OCI-M2 (cell line): Measurements from ENCODE around the gene LRRC45.

ENCODE experiments used
- DNase-seq: peaks from one replicate; lab custom pipeline; 2025; ENCODE audit not compliant: unreplicated experiment; lab: John Stamatoyannopoulos, UW

LRRC45 gene

GRCh38 chr17:82018989-82019689 is 4.0 kb upstream of the LRRC45 start:
- DNase-seq, result no peak

- no peak for DNase-seq
Measured at GRCh38 chr17:82019690-82020571, 3.2 kb upstream of the LRRC45 start.

GRCh38 chr17:82020572-82021106 is 2.5 kb upstream of the LRRC45 start:
- DNase-seq, result no peak

GRCh38 chr17:82021107-82021899 is 1.8 kb upstream of the LRRC45 start:
- no peak for DNase-seq

GRCh38 chr17:82021900-82022309 is 1.2 kb upstream of the LRRC45 start:
- no peak for DNase-seq

GRCh38 chr17:82022310-82022980 is 660 bp upstream of the LRRC45 start, which contains the start of gene CENPX:
TSS of gene CENPX (minus strand) at chr17:82022878. CDS start at chr17:82022861, 17 bp downstream.
- DNase-seq, result no peak

GRCh38 chr17:82023447-82024241 is 539 bp downstream of the LRRC45 start:
- DNase-seq, result no peak

- no peak for DNase-seq
Measured at GRCh38 chr17:82024859-82025258, 1.8 kb downstream of the LRRC45 start.

- DNase-seq, result no peak
Measured at GRCh38 chr17:82025401-82026107, 2.4 kb downstream of the LRRC45 start.

GRCh38 chr17:82028246-82028645 is 5.1 kb downstream of the LRRC45 start:
- DNase-seq, result no peak

- no peak for DNase-seq
Measured at GRCh38 chr17:82028966-82029365, 5.9 kb downstream of the LRRC45 start.

- no peak for DNase-seq
Measured at GRCh38 chr17:82029391-82029790, 6.3 kb downstream of the LRRC45 start.

GRCh38 chr17:82029990-82030469 is 6.9 kb downstream of the LRRC45 start:
- DNase-seq, result no peak

- DNase-seq, result no peak
Measured at GRCh38 chr17:82030470-82031302, 7.6 kb downstream of the LRRC45 start.

GRCh38 chr17:82031303-82031884 is 8.3 kb downstream of the LRRC45 start, which contains the start of gene RAC3:
TSS of gene RAC3 (plus strand) at chr17:82031678. CDS start at chr17:82031762, 84 bp downstream.
- no peak for DNase-seq

- no peak for DNase-seq
Measured at GRCh38 chr17:82031885-82032627, 9.0 kb downstream of the LRRC45 start.
